Skin epidermis (tissue), 12 donors: Measurements from ENCODE around the gene POU2F3.
"Not testable (repeated sequence)": the region's sequence is repeated elsewhere in the genome, so short reads cannot be mapped to it uniquely, and the experiment has no call there.

Experiments used
- H3K27ac ChIP-seq, 21 experiments: fragments of 200-600 bp; sonication (generic) in 11 of 21; one replicate each; pipeline ENCODE4 v1.5.0; 2020; ENCODE audit warnings: mild to moderate bottlenecking in 3 of 21, inconsistent platforms in 2 of 21, moderate library complexity in 2 of 21
- H3K4me3 ChIP-seq, 7 experiments: fragments of 200-600 bp; sonication (generic) in 2 of 7; one replicate each; pipeline ENCODE4 v1.5.0; 2020; ENCODE audit warnings: inconsistent platforms in 2 of 7, mild to moderate bottlenecking in 2 of 7, moderate library complexity in 1 of 7

The POU2F3 gene

DNA sequence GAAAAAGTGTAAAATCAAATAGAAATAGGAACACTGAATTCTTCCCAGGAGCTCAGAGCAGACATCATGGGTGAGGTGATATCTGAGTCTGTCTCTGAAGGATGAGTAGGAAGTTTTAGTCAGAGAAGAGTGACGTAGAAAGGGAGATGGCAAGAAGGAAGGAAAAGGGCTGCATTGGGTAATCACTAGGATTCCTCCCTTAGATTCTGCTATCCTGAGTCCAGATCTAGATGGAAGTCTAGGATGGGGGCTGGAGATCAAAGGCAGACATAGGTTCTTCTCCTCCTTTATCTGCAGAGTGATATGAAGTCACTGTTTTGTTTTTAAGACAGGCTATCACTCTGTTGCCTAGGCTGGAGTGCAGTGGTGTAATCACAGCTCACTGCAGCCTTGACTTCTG, 30.4 kb downstream of the POU2F3 start:
- H3K4me3 ChIP-seq = no peak overlapping the region
- peak overlapping the region in 11 of 21 experiments; percentile 40 to 90 (median 79) for H3K27ac ChIP-seq

- peak overlapping the region; percentile 20 to 90 (median 76) for H3K27ac ChIP-seq
These were observed 31.7 kb downstream of the POU2F3 start for GRCh38 chr11:120271672-120272071.

GRCh38 chr11:120272303-120272702, 32.4 kb downstream of the POU2F3 start:
- Histone ChIP-seq H3K27ac (peak overlapping the region in 18 of 21 experiments; percentile 40 to 90 (median 78)), H3K4me3 (no peak overlapping the region)

More at GRCh38 chr11:120271672-120272071, 31.7 kb downstream of the POU2F3 start:
- no peak overlapping the region for H3K4me3 ChIP-seq

- Histone ChIP-seq H3K4me3 (no peak overlapping the region), H3K27ac (peak overlapping the region in 11 of 21 experiments; percentile 31 to 90 (median 77))
These were observed 33.5 kb downstream of the POU2F3 start for GRCh38 chr11:120273432-120273831.

DNA sequence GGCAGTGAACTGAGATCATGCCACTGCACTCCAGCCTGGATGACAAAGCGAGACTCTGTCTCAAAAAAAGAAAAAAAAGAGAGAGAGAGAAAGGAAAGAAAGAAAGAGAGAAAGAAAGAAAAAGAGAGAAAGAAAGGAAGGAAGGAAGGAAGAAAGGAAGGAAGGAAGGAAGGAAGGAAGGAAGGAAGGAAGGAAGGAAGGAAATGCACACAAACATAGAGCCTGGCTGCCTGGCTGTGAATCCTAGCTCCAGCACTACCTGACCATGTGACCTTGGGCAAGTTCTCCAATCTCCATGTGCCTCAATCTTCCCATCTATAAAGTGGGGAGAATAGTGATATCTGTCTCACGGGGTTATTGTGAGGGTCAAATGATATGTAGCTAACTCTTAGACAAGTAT, 34.0 kb downstream of the POU2F3 start:
- H3K27ac ChIP-seq = peak overlapping the region in 1 of 21 experiments; percentile 29
- H3K4me3 ChIP-seq = not testable (repeated sequence)

GRCh38 chr11:120279502-120279901, 39.6 kb downstream of the POU2F3 start:
- peak overlapping the region in 14 of 21 experiments; percentile 2 to 81 (median 38) for H3K27ac ChIP-seq
- no peak overlapping the region for H3K4me3 ChIP-seq

DNA sequence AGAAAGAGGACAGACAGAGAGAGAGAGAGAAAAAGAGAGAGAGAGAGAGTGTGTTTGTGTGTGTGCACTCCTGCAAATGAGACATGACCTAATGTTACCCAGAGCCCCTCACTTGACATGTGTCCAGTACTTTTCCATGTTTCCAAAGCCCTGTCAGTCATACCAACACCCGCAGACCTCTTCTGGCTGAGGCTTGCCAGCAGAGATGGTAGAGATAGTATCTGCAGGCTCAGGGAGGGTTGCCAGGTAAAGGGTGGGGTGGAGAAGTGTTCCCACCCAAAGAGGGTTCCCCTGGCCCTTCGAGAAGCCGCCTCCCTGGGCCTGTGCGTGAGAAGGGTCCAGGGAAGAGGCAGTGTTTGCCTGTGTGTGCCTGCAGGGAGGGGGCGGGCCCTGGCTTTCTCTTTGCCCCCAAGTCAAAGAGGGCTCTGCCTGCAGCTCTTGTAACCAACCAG, 40.7 kb downstream of the POU2F3 start:
- Histone ChIP-seq H3K4me3 (no peak overlapping the region), H3K27ac (peak overlapping the region in 17 of 21 experiments; percentile 2 to 81 (median 54))

DNA sequence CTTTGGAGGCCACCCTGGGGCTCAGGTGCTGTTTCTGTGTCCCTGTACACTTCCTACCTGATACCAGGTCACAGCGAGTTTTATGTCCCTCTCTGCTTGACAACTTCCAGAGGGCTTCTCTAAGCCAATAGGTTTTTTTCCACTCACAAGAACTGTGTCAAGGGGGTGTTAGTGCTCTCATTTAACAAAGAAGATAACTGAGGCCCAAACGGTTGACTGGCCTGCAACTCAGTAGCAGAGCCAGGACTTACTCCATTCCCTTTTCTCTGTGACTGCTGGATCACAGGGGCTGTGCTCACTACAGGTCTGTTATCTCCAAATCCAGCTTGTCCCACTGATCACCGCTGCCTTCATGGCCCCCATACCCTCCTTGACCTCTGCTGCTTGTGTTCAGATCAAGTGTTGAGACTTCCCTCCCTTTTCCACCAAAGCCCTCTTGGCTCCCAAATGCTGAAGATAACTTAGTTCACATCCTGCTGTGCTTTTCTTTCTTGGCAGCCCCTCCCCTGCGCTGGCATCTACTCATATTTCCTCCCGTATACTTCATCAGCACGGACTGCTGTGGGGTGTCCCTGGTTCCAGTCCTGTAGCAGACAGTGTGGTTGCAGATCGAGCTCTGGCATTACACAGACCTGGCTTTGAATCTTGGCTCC, 41.3 kb downstream of the POU2F3 start:
- peak overlapping the region in 17 of 21 experiments; percentile 2 to 81 (median 54) for H3K27ac ChIP-seq
- H3K4me3 ChIP-seq = no peak overlapping the region

- H3K4me3 ChIP-seq = no peak overlapping the region
- peak overlapping the region in 1 of 21 experiments; percentile 5 for H3K27ac ChIP-seq
These were observed 43.2 kb downstream of the POU2F3 start for GRCh38 chr11:120283124-120283523.

GRCh38 chr11:120284272-120284671, 44.3 kb downstream of the POU2F3 start:
- no peak overlapping the region for H3K27ac ChIP-seq
- H3K4me3 ChIP-seq = no peak overlapping the region

- Histone ChIP-seq H3K4me3 (no peak overlapping the region), H3K27ac (no peak overlapping the region)
These were observed 45.3 kb downstream of the POU2F3 start for GRCh38 chr11:120285256-120285655.

DNA sequence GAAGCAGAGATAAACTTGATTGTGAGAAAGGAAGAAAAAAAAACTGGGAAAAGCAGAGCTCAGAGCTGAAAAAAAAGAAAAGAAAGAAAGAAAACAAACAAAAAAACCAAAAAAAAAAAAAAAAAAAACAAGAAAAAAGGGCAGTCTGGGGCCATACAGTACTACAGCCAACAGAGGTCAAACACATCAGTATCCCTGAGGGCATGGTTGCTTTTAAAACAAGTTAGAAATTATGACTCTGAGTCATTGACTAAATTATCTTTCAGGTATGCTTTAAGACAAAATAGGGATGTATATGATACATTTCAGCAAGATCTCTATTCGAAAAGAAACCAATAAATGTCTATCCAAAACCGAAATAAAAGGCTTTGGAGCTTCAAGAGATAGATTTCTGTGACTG, 48.1 kb downstream of the POU2F3 start:
- no peak overlapping the region for H3K27ac ChIP-seq

DNA sequence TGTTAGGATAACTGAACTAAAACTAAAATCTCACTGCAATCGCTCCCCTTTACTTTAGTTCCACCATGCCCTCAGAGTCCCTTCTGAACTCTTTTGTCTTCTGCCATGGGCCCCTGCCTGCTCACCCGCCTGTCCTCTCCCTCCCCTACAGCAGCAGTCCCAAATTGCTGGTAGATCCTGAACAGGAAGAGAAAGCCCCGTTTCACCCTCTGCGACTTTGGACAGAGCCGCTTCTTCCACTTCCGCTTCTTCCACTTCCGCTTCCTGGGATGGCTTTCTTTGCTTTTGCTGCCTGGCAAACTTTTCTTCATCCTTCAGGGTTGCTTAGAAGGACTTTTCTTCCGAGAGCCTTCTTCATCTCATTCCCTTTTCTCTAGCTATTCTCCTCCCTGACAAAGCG, 49.5 kb downstream of the POU2F3 start:
- no peak overlapping the region for H3K27ac ChIP-seq

More for the DNA sequence above, 48.1 kb downstream of the POU2F3 start:
- H3K4me3 ChIP-seq = no peak overlapping the region

DNA sequence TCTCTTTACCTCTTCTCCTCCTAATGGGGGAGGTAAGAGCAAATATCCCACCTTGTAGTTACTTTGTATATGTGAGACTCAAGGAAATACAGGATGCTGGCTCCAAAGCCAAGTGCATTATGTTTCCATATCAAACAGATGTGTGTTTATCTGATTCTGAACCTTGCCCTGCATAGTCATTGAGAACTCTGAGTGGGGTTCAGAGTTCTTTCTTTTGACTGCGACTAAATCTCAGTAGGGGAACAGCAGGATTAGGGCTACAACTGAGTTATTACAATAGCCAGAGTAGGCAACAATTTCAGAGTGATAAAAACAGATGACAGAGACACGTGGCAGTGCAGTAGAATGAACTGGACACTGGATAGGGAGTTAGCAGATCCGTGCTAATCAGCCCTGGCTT, 51.0 kb downstream of the POU2F3 start:
- Histone ChIP-seq H3K4me3 (no peak overlapping the region), H3K27ac (peak overlapping the region in 1 of 21 experiments; percentile 17)

More for the DNA sequence above, 49.5 kb downstream of the POU2F3 start:
- no peak overlapping the region for H3K4me3 ChIP-seq

- no peak overlapping the region for H3K4me3 ChIP-seq
- H3K27ac ChIP-seq = peak overlapping the region in 17 of 21 experiments; percentile 2 to 86 (median 61)
These were observed 53.3 kb downstream of the POU2F3 start for GRCh38 chr11:120293038-120293800.

DNA sequence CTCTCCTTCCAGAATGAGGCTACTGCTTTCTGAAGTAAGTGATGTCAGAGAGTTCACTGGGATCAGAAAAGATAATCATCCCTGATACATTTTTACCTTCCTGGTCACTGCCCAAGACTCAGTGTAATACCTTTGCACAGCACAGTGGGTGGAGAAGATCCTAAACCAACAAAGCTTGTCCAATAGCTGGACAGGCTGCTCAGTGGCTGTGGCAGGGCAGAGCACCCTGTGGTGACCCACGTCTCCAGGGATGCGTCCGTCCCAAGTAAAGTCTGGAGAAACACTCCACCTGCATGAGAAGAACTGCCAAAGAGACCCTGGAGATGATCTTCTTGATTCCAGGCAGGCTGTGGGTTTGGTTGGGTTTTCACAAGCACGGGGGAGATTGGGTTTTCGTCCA, 54.2 kb downstream of the POU2F3 start:
- Histone ChIP-seq H3K4me3 (no peak overlapping the region), H3K27ac (peak overlapping the region in 16 of 21 experiments; percentile 19 to 86 (median 58))

DNA sequence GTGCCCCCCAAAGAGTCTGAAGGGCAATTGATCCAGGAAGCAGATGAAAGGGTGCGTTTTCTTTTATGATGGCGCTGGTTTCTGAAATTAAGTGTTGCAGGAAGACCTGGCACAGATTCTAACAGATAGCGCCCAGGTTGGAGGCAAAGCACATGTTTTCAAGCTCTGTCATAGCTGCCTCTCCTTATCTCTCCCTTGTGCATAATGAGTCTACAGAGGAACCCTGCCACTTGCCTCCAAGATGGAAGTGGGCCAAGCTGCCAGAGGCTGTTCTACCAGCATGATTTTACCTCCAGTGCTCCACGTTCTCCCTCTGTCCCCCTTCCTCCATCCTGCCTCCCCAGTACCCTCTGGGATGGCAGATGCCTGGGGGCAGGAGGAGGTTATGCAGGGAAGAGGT, 55.2 kb downstream of the POU2F3 start:
- Histone ChIP-seq H3K4me3 (no peak overlapping the region), H3K27ac (peak overlapping the region in 11 of 21 experiments; percentile 19 to 86 (median 73))

- H3K4me3 ChIP-seq = no peak overlapping the region
- H3K27ac ChIP-seq = no peak overlapping the region
These were observed 56.6 kb downstream of the POU2F3 start for GRCh38 chr11:120296554-120296953.

DNA sequence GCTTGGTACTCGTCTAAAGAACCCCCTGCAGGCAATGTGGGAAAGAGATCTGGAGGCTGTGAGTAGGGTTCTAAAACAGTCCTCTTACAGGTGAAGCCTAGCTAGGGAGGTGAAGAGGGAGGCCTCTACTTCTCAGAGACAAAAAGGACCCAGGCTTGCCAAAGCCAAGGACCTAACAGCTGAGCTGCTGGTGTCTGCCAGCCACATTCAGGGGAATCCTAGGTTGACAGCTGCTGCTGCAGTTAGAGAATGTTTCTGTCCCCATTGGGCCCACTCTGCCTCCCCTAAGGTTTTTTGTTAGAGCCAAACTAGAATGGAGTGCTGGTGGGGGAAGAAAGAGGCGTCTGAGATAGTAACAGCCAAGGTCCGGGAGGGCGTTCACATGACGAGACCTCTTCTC, 58.5 kb downstream of the POU2F3 start:
- Histone ChIP-seq H3K4me3 (no peak overlapping the region), H3K27ac (peak overlapping the region in 2 of 21 experiments; percentile 20 to 23)

DNA sequence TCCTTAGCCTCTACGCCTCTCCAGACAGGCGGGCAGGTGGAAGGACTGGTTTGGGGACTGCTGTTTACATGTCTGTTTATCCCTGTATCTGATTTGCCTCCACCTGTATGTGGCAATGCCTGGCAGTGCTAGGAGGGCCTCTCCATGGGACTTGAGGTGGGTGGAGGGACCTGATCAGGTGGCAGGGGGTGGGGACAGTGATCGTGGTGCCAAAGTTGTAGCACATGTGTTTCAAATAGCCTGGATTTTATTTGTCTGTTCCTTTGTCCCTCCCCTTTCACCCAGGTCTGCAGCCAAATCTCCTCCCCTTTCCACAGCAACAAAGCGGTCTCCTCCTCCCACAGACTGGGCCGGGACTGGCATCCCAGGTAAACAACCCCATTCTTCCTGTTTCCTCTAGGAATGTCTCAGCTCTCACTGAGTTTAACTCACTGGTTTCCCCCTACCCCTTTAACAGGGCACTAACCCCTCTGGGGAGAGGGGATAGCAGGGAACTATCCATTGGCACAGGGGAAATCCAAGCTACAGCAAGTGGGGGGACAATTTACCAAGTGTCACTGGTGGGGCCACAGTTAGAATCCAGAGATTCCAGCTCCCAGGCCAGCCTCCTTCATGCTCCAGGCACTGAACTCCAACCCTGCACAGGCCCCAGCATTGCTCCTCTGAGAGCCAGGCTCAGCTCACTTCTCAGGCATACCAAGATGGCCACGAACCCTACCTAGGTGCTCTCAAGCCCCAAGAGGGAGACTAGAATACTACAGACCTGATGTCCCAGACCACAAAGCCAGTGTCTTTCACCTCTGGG, 62.3 kb downstream of the POU2F3 start:
- peak overlapping the region in 16 of 21 experiments; percentile 9 to 72 (median 59) for H3K27ac ChIP-seq
- no peak overlapping the region for H3K4me3 ChIP-seq
